Activated naive CD4-positive, alpha-beta T cell treated with anti-CD3 and anti-CD28 coated beads for 36 hours (primary cell): Measurements from ENCODE around the gene DGCR2. TPM values are rescaled to one million over a fixed set of nuclear protein-coding genes. Genes with fewer than 3 reads are reported as not detected.

ENCODE experiments used
- CTCF ChIA-PET: fragments of 350-600 bp; sonication (Branson Sonifier 250); formaldehyde crosslinking; loops from one replicate; lab custom pipeline; 2021; ENCODE audit warnings: antibody characterized with exemption; lab: Charles Lee
- DNase-seq: peaks from one replicate; pipeline ENCODE4 v3.0.0-alpha.2; 2020
- H3K27ac Mint-ChIP-seq: one replicate; pipeline ENCODE4 v1.8.0; 2021; ENCODE audit warnings: mild to moderate bottlenecking, mixed read lengths
- H3K27me3 Mint-ChIP-seq: one replicate; pipeline ENCODE4 v1.8.0; 2021; ENCODE audit warnings: low read depth, mixed read lengths
- H3K36me3 Mint-ChIP-seq: one replicate; pipeline ENCODE4 v1.8.0; 2021; ENCODE audit warnings: low read depth, mixed read lengths
- H3K4me1 Mint-ChIP-seq: one replicate; pipeline ENCODE4 v1.8.0; 2021; ENCODE audit warnings: low read depth, mixed read lengths
- H3K4me3 Mint-ChIP-seq: one replicate; pipeline ENCODE4 v1.8.0; 2021; ENCODE audit warnings: mild to moderate bottlenecking, moderate library complexity, mixed read lengths
- H3K9me3 Mint-ChIP-seq: one replicate; pipeline ENCODE4 v1.8.0; 2021; ENCODE audit warnings: mixed read lengths
- intact Hi-C: fragments of 100-400 bp; cut with micrococcal nuclease; formaldehyde crosslinking; loops from one replicate; pipeline ENCODE4 v1.15.1; 2023
- total RNA-seq, 2 experiments: library from RNA; stranded (reverse); gene quantifications; one replicate each; pipeline ENCODE4 v1.2.3, GENCODE V29; 2021

Gene DGCR2
- total RNA-seq, 2 experiments from 2014 or later = 15.4 to 16.4 TPM

DNA sequence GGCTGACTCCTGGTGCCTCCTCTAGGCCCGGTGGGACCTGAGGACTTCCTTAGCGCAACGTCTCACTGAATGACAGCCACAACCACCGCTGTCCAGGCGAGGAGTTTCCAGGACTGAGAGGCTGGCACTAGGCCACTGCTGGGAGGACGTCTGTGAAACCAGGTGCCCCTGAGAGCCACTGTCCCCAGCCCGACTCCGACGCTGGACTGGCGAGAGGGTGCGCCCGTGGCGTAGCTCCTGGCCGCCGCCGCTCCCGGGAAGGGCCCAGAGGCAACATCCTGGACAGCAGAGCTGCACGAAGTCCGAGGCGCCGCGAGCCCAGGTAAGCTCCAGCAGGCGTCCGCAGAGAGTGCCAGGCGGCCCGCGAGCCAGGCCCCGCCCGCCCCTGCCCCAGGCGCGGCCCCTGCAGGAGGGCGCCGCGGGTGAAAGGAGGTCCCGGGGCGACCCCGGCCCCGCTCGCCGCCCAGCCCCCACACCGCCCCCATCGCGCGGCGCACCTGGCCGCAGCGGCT is 525 bp downstream of the DGCR2 start:
- intact Hi-C loops = loop anchor here (1.0 to 5.0 kb wide), 6 partner anchors 12 to 356 kb away; partner anchors contain the start of genes CDC45, ESS2, HIRA and MRPL40
- Mint-ChIP-seq H3K4me3 (peak overlapping the region; percentile 84), H3K27me3 (no peaks in the 10 kb centered on the region), H3K36me3 (no peaks in the 10 kb centered on the region), H3K4me1 (peaks cover 53% of the 10 kb centered on the region), H3K9me3 (no peaks in the 10 kb centered on the region), H3K27ac (peak overlapping the region; percentile 46)
- DNase-seq = no peak
- CTCF ChIA-PET = interaction anchor here (1.4 kb wide), 1 partner anchor 11 kb away, joined by 4 read pairs; no protein-coding TSS in a partner anchor

GRCh38 chr22:19120829-19121630 is 1.2 kb downstream of the DGCR2 start:
- peak; percentile 57 for DNase-seq
- H3K27ac Mint-ChIP-seq = peak overlapping the region; percentile 46

DNA sequence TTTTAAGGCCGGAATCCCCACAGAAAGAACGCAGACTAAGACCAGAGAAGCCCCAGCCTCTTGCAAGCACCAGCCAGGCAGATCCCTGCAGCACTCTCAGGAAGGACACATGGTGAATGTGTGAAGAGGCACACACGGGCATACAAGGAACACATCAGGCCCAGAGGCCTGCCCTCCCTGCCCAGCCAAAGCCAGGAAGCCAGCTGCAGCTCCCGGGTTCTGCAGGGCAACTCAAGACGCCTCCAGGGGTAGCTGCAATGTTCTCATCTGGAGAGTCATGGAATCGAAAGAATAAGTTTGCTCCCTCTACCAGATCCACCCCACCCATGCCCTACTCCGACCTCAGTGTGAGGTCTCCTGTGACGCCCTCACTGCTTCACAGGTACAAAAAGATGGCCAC is 2.3 kb downstream of the DGCR2 start:
- intact Hi-C loops = loop anchor here (5.0 kb wide), 2 partner anchors 312 to 357 kb away; partner anchors contain the start of genes CDC45, HIRA, MRPL40 and UFD1
- CTCF ChIA-PET = interaction anchor here (0.6 kb wide), 1 partner anchor 22 kb away, joined by 4 read pairs; no protein-coding TSS in a partner anchor
- Mint-ChIP-seq H3K27ac (no peak overlapping the region), H3K9me3 (no peaks in the 10 kb centered on the region), H3K4me1 (peaks cover 70% of the 10 kb centered on the region), H3K4me3 (peak overlapping the region; percentile 72), H3K36me3 (no peaks in the 10 kb centered on the region), H3K27me3 (no peaks in the 10 kb centered on the region)
- DNase-seq = no peak

More at GRCh38 chr22:19120829-19121630, 1.2 kb downstream of the DGCR2 start:
- intact Hi-C loops = loop anchor here (5.0 kb wide), 2 partner anchors 311 to 356 kb away; partner anchors contain the start of genes CDC45, HIRA, MRPL40 and UFD1
- H3K36me3 Mint-ChIP-seq = no peaks in the 10 kb centered on the region
- H3K4me3 Mint-ChIP-seq = peak overlapping the region; percentile 84
- H3K27me3 Mint-ChIP-seq = no peaks in the 10 kb centered on the region
- H3K9me3 Mint-ChIP-seq = no peaks in the 10 kb centered on the region
- peaks cover 59% of the 10 kb centered on the region for H3K4me1 Mint-ChIP-seq
- CTCF ChIA-PET = interaction anchor here (1.4 kb wide), 1 partner anchor 11 kb away, joined by 4 read pairs; no protein-coding TSS in a partner anchor

DNA sequence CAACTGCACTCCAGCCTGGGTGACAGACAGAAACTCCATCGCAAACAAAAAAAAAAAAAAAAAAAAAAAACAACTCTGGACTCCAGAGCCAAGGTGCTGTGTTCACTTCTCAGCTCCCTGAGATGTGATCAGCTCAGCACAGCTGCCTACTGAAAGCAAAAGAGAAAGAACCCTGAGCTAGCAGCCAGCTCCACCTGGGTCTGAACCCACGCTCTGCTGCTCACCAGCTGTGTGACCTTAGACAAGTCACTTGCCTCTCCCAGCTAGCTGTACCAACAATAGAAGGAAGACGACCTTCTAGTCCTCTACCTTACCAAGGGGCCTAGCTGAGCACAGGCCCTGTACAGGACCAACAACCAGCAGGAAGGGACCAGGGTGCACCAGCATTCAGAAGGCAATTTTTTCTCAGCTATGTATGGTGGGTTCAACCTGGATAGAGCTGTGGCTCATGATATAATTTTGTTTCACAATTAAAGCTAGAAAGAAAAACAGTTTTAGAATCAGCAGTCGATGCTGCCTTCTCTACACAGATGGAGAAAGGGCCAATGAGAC is 3.8 kb downstream of the DGCR2 start:
- intact Hi-C loops = no loop called here
- Mint-ChIP-seq H3K27me3 (no peaks in the 10 kb centered on the region), H3K4me1 (peaks cover 75% of the 10 kb centered on the region), H3K27ac (no peak overlapping the region), H3K4me3 (no peak overlapping the region), H3K36me3 (no peaks in the 10 kb centered on the region), H3K9me3 (no peaks in the 10 kb centered on the region)
- DNase-seq = peak; percentile 51
- CTCF ChIA-PET = interaction anchor here (0.6 to 1.9 kb wide), 5 partner anchors 13 to 142 kb away, joined by 3 to 7 read pairs (median 6); partner anchors contain the start of gene ESS2

DNA sequence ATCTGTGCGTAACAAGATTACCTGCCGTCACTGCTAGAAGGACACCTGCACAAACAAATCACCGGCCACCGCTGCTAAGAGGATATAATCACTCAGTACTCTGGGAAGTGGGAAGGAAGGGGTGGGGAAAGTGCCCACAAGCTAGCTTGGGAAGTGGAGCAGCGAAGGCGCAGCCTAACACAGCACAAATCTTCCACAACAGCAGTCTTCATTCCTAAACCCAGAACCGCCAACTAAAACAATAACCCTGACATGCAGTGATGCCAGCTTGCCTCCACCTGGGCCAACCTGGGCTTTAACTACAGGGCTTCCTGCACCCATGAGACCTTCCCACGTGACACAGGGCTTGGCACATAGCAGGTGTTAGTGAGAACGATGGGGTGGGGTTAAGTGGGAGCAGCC is 5.1 kb downstream of the DGCR2 start:
- Mint-ChIP-seq H3K27ac (no peak overlapping the region), H3K4me1 (peaks cover 77% of the 10 kb centered on the region), H3K27me3 (no peaks in the 10 kb centered on the region), H3K4me3 (no peak overlapping the region), H3K36me3 (no peaks in the 10 kb centered on the region), H3K9me3 (no peaks in the 10 kb centered on the region)
- CTCF ChIA-PET = interaction anchor here (1.9 kb wide), 1 partner anchor 28 kb away, joined by 6 read pairs; the partner anchor contains the start of gene ESS2
- intact Hi-C loops = no loop called here
- no peak for DNase-seq

DNA sequence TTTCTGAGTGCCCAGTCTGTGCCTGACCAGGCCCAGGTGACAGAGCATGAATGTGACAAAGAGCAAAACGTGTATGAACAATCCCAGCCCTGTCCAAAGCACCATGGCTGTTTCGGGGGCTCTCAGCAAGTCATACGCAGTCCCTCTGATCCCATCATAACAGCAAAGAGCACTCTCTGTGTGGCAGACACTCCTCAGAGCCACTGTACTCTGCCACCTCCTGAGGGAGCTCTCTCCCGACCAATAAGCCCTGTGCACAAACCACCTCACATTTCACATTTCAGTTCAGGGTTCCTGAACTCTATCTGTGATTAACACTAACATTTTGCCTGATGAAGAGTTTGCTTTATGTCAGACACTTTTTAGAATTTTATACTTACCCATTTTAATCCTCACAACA is 6.6 kb downstream of the DGCR2 start:
- no peak overlapping the region for H3K4me3 Mint-ChIP-seq

GRCh38 chr22:19114984-19115552 is 7.1 kb downstream of the DGCR2 start:
- Mint-ChIP-seq H3K9me3 (no peaks in the 10 kb centered on the region), H3K27ac (no peak overlapping the region), H3K27me3 (no peaks in the 10 kb centered on the region), H3K4me1 (peaks cover 78% of the 10 kb centered on the region), H3K4me3 (no peak overlapping the region), H3K36me3 (no peaks in the 10 kb centered on the region)
- no peak for DNase-seq
- intact Hi-C loops = no loop called here
- CTCF ChIA-PET = interaction anchor here (1.6 kb wide), 1 partner anchor 9 kb away, joined by 5 read pairs; no protein-coding TSS in a partner anchor

More for the DNA sequence above, 6.6 kb downstream of the DGCR2 start:
- H3K27ac Mint-ChIP-seq = no peak overlapping the region
- intact Hi-C loops = no loop called here
- no peak for DNase-seq
- H3K27me3 Mint-ChIP-seq = no peaks in the 10 kb centered on the region
- CTCF ChIA-PET = interaction anchor here (1.6 kb wide), 1 partner anchor 10 kb away, joined by 5 read pairs; no protein-coding TSS in a partner anchor
- H3K4me1 Mint-ChIP-seq = peaks cover 79% of the 10 kb centered on the region
- no peaks in the 10 kb centered on the region for H3K36me3 Mint-ChIP-seq
- no peaks in the 10 kb centered on the region for H3K9me3 Mint-ChIP-seq

DNA sequence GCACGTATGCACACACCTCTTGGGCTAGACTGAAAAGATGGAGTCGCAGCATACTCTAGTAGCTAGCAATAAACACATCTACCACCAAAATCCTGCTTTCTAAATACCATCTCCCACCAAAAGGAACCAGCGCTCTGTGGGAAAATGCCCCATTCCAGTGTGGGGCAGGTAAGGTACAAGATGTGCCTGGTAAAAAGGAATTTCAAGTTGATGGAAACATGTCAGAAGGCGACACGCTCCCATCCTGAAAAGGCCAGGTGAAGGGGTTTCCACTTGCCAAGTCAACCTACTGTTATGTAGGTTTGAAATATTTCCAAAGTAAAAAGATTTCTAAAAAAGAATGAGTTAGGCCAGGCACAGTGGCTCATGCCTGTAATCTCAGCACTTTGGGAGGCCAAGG is 8.8 kb downstream of the DGCR2 start:
- no peak overlapping the region for H3K4me3 Mint-ChIP-seq
- peaks cover 79% of the 10 kb centered on the region for H3K4me1 Mint-ChIP-seq
- no peaks in the 10 kb centered on the region for H3K9me3 Mint-ChIP-seq
- intact Hi-C loops = no loop called here
- H3K27me3 Mint-ChIP-seq = no peaks in the 10 kb centered on the region
- H3K27ac Mint-ChIP-seq = no peak overlapping the region
- CTCF ChIA-PET = no interaction called here
- no peaks in the 10 kb centered on the region for H3K36me3 Mint-ChIP-seq
- no peak for DNase-seq

- intact Hi-C loops = no loop called here
- CTCF ChIA-PET = interaction anchor here (1.9 kb wide), 1 partner anchor 33 kb away, joined by 11 read pairs; the partner anchor contains the start of gene ESS2
- H3K9me3 Mint-ChIP-seq = no peaks in the 10 kb centered on the region
These were observed 10.6 kb downstream of the DGCR2 start for GRCh38 chr22:19111584-19111983.

DNA sequence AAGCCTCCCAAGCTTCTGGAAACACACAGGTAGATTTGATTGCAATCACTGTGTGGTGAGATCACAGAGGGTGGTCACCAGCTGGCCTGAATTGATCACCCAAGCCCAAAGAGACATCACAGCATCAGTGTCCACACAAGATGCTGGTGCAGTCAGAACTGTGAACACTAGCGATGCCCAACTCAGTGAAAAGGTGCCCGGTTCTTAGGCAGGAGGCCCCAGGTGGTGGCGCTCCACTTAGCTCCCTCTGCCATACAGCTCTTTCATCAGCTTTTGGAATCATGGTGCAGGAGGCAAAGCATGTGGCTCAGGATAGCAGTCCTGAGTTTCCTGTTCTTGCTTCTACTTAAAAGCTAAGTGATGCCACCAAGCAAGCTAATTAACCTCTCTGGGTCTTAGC is 11.1 kb downstream of the DGCR2 start:
- peak overlapping the region; percentile 14 for H3K27ac Mint-ChIP-seq

More at GRCh38 chr22:19111584-19111983, 10.6 kb downstream of the DGCR2 start:
- no peaks in the 10 kb centered on the region for H3K27me3 Mint-ChIP-seq
- DNase-seq = no peak
- H3K4me3 Mint-ChIP-seq = no peak overlapping the region
- H3K4me1 Mint-ChIP-seq = peaks cover 78% of the 10 kb centered on the region
- no peaks in the 10 kb centered on the region for H3K36me3 Mint-ChIP-seq
- H3K27ac Mint-ChIP-seq = peak overlapping the region; percentile 47

GRCh38 chr22:19110646-19111045 is 11.6 kb downstream of the DGCR2 start:
- H3K27me3 Mint-ChIP-seq = no peaks in the 10 kb centered on the region
- no peak overlapping the region for H3K4me3 Mint-ChIP-seq
- peaks cover 78% of the 10 kb centered on the region for H3K4me1 Mint-ChIP-seq
- H3K9me3 Mint-ChIP-seq = no peaks in the 10 kb centered on the region
- intact Hi-C loops = no loop called here
- H3K27ac Mint-ChIP-seq = peak overlapping the region; percentile 14
- no peak for DNase-seq
- H3K36me3 Mint-ChIP-seq = no peaks in the 10 kb centered on the region
- CTCF ChIA-PET = interaction anchor here (0.6 to 1.9 kb wide), 9 partner anchors 11 to 516 kb away, joined by 4 to 11 read pairs (median 5); partner anchors contain the start of gene ESS2

More for the DNA sequence above, 11.1 kb downstream of the DGCR2 start:
- H3K4me1 Mint-ChIP-seq = peaks cover 78% of the 10 kb centered on the region
- DNase-seq = no peak
- no peak overlapping the region for H3K4me3 Mint-ChIP-seq
- H3K36me3 Mint-ChIP-seq = no peaks in the 10 kb centered on the region
- intact Hi-C loops = no loop called here
- no peaks in the 10 kb centered on the region for H3K27me3 Mint-ChIP-seq
- CTCF ChIA-PET = interaction anchor here (0.6 to 1.9 kb wide), 8 partner anchors 10 to 516 kb away, joined by 4 to 11 read pairs (median 5); partner anchors contain the start of gene ESS2
- H3K9me3 Mint-ChIP-seq = no peaks in the 10 kb centered on the region
